ENCODE data around the gene C4orf54.

C4orf54 gene

GRCh38 chr4:99658666-99659065 lies 1.0 kb upstream of the C4orf54 start:
- Histone ChIP-seq H3K36me3 (ENCODE audit: control insufficient read depth, low read length) (no peaks in the 10 kb centered on the region), H3K9me2 (replicated peaks; ENCODE audit: control insufficient read depth, low read length) (no peaks in the 10 kb centered on the region)
- no peak for TF ChIP-seq EZH2phosphoT487 (IDR thresholded peaks at IDR 0.05; ENCODE audit: borderline replicate concordance, low read length)
- TF ChIP-seq CTCF (IDR thresholded peaks at IDR 0.05; ENCODE audit: low read depth, low read length, poor library complexity, severe bottlenecking): no peak

GRCh38 chr4:99655308-99656081 lies 2.1 kb downstream of the C4orf54 start:
- Histone ChIP-seq H3K27ac (ENCODE audit: low read depth, low read length) (no peak overlapping the region), H3K9me3 (ENCODE audit: control insufficient read depth, insufficient read depth, low read length) (no peaks in the 10 kb centered on the region; the same call in 1 of the 2 replicates), H3K9me2 (replicated peaks; ENCODE audit: control insufficient read depth, low read length) (no peaks in the 10 kb centered on the region), H3K79me2 (ENCODE audit: control insufficient read depth, low read length) (no peaks in the 10 kb centered on the region), H3K4me1 (ENCODE audit: control insufficient read depth, low read length) (no peaks in the 10 kb centered on the region), H4K20me1 (ENCODE audit: control insufficient read depth, insufficient read depth, low read depth, low read length) (no peaks in the 10 kb centered on the region), H3K4me3 (ENCODE audit: low read length) (no peak overlapping the region), H3K4me2 (ENCODE audit: low read length) (no peak overlapping the region), H3K36me3 (ENCODE audit: control insufficient read depth, low read length) (no peaks in the 10 kb centered on the region), H3K27me3 (ENCODE audit: control insufficient read depth, low read length) (no peaks in the 10 kb centered on the region), H3F3A (ENCODE audit: control insufficient read depth, insufficient read depth) (no peaks in the 10 kb centered on the region)
- no peak for TF ChIP-seq CTCF (IDR thresholded peaks at IDR 0.05; ENCODE audit: low read depth, low read length, poor library complexity, severe bottlenecking)
- no peak for TF ChIP-seq EZH2phosphoT487 (IDR thresholded peaks at IDR 0.05; ENCODE audit: borderline replicate concordance, low read length)

More at GRCh38 chr4:99658666-99659065, 1.0 kb upstream of the C4orf54 start:
- Histone ChIP-seq H3K4me2 (ENCODE audit: low read length) (no peak overlapping the region), H3K4me1 (ENCODE audit: control insufficient read depth, low read length) (no peaks in the 10 kb centered on the region), H3K79me2 (ENCODE audit: control insufficient read depth, low read length) (no peaks in the 10 kb centered on the region), H4K20me1 (ENCODE audit: control insufficient read depth, insufficient read depth, low read depth, low read length) (no peaks in the 10 kb centered on the region), H3K27ac (ENCODE audit: low read depth, low read length) (no peak overlapping the region), H3F3A (ENCODE audit: control insufficient read depth, insufficient read depth) (no peaks in the 10 kb centered on the region), H3K4me3 (ENCODE audit: low read length) (no peak overlapping the region), H3K9me3 (ENCODE audit: control insufficient read depth, insufficient read depth, low read length) (no peaks in the 10 kb centered on the region), H3K27me3 (ENCODE audit: control insufficient read depth, low read length) (no peaks in the 10 kb centered on the region)

- no peaks in the 10 kb centered on the region for H3K79me2 ChIP-seq (ENCODE audit: control insufficient read depth, low read length)
Measured at GRCh38 chr4:99654361-99654761, 3.3 kb downstream of the C4orf54 start.

More at GRCh38 chr4:99654361-99654761, 3.3 kb downstream of the C4orf54 start:
- H3K27ac ChIP-seq (ENCODE audit: low read depth, low read length): no peak overlapping the region
- H3K4me3 ChIP-seq (ENCODE audit: low read length): no peak overlapping the region
- no peak overlapping the region for H3K4me2 ChIP-seq (ENCODE audit: low read length)
- H4K20me1 ChIP-seq (ENCODE audit: control insufficient read depth, insufficient read depth, low read depth, low read length): no peaks in the 10 kb centered on the region
- no peak for TF ChIP-seq EZH2phosphoT487 (IDR thresholded peaks at IDR 0.05; ENCODE audit: borderline replicate concordance, low read length)
- TF ChIP-seq CTCF (IDR thresholded peaks at IDR 0.05; ENCODE audit: low read depth, low read length, poor library complexity, severe bottlenecking): no peak
- H3K27me3 ChIP-seq (ENCODE audit: control insufficient read depth, low read length): no peaks in the 10 kb centered on the region
- H3K9me3 ChIP-seq (ENCODE audit: control insufficient read depth, insufficient read depth, low read length): no peaks in the 10 kb centered on the region; the same call in 1 of the 2 replicates
- H3F3A ChIP-seq (ENCODE audit: control insufficient read depth, insufficient read depth): no peaks in the 10 kb centered on the region
- H3K4me1 ChIP-seq (ENCODE audit: control insufficient read depth, low read length): no peaks in the 10 kb centered on the region
- no peaks in the 10 kb centered on the region for H3K9me2 ChIP-seq (replicated peaks; ENCODE audit: control insufficient read depth, low read length)
- H3K36me3 ChIP-seq (ENCODE audit: control insufficient read depth, low read length): no peaks in the 10 kb centered on the region

Data from DOHH2 (cell line).